K562 (cell line): ENCODE data around the gene ITGB5. TPM values are rescaled to one million over a fixed set of nuclear protein-coding genes. Genes with fewer than 3 reads are reported as not detected.

ENCODE experiments used
- GATAD2A ChIP-seq: fragments of 450-650 bp; IDR thresholded peaks from 2 replicates; pipeline ENCODE4 v1.6.1; 2017
- MECOM ChIP-seq: fragments of 250-450 bp; sonication (Bioruptor Pico); IDR thresholded peaks from 2 replicates; pipeline ENCODE4 v1.8.0; 2022; ENCODE audit warnings: inconsistent platforms
- PCBP2 ChIP-seq: fragments of 200-400 bp; formaldehyde crosslinking; IDR thresholded peaks from 2 replicates; pipeline ENCODE4 v1.6.1; 2018; ENCODE audit warnings: low read length, low read depth, mild to moderate bottlenecking, moderate library complexity; ENCODE audit not compliant: poor library complexity, severe bottlenecking
- RREB1 ChIP-seq: fragments of 250-450 bp; sonication (Bioruptor Pico); IDR thresholded peaks from 2 replicates; pipeline ENCODE4 v1.4.0; 2020
- TAF7 ChIP-seq: fragments of 450-650 bp; IDR thresholded peaks from 2 replicates; pipeline ENCODE4 v1.6.1; 2016; ENCODE audit warnings: missing genetic modification characterization, missing compliant biosample characterization
- THRAP3 ChIP-seq: fragments of 450-650 bp; IDR thresholded peaks from 2 replicates; pipeline ENCODE4 v1.6.1; 2016; ENCODE audit warnings: mild to moderate bottlenecking, inconsistent platforms, borderline replicate concordance
- ZKSCAN3 ChIP-seq: fragments of 250-450 bp; sonication (Bioruptor Pico); IDR thresholded peaks from 2 replicates; pipeline ENCODE4 v1.4.0; 2020
- polyA plus RNA-seq, 8 experiments: library from polyadenylated mRNA; depleted of rRNA in 4 of 8; stranded (reverse) in 5 of 8; unstranded in 3 of 8; fragments of >200 nt; fragmentation: Nextera tagmentation in 2 of 8; fragmentation: Illumina TruSeq in 1 of 8; extraction: Ambion mirVana in 2 of 8; extraction: Trizol in 1 of 8; gene quantifications; 2 replicates each; pipeline versions ENCODE4 v1.2.1 to v1.2.3, GENCODE V29; 2011 to 2014; ENCODE audit warnings: inconsistent platforms in 1 of 8, missing spikeins in 1 of 8
- total RNA-seq, 7 experiments: library from RNA; depleted of rRNA in 6 of 7; stranded (reverse); fragments of >200 nt in 6 of 7; fragmentation: Illumina TruSeq in 2 of 7; extraction: Trizol in 2 of 7; gene quantifications; 2 replicates each; pipeline versions ENCODE4 v1.2.1 to v1.2.3, GENCODE V29; 2011 to 2021; ENCODE audit warnings: low replicate concordance in 1 of 7

The ITGB5 gene
- total and polyA plus RNA-seq, 9 of the 15 experiments (the other 6 are each of a cell fraction or from before 2014, with no cell fraction given), result 1.7 to 46.8 (median 9.9) TPM

GRCh38 chr3:124788254-124788745, 98.9 kb downstream of the ITGB5 start (continued):
- TF ChIP-seq RREB1 (CRISPR knock-in tag), result no peak
- TF ChIP-seq ZKSCAN3 (CRISPR knock-in tag), result no peak
- no peak for TF ChIP-seq TAF7
- no peak for TF ChIP-seq THRAP3
- TF ChIP-seq MECOM (CRISPR knock-in tag), result no peak
- no peak for TF ChIP-seq GATAD2A
- no peak for TF ChIP-seq PCBP2
